Spinal cord (tissue), 10 donors: ENCODE data around the gene ATP9B. TPM values are rescaled to one million over a fixed set of nuclear protein-coding genes. Genes with fewer than 3 reads are reported as not detected.

Source experiments
- DNase-seq, 6 donors: peaks; one replicate each; pipeline versions ENCODE4 v3.0.0 to v3.0.0-alpha.2; 2013 to 2015; ENCODE audit warnings: low spot score in 6 of 6, low read depth in 4 of 6
- H3K27ac ChIP-seq: one replicate; pipeline ENCODE4 v1.5.1; 2013; ENCODE audit warnings: low read depth, low read length, control low read depth
- H3K27me3 ChIP-seq: one replicate; pipeline ENCODE4 v1.6.1; 2013; ENCODE audit warnings: low read length; ENCODE audit not compliant: control insufficient read depth, insufficient read depth
- H3K36me3 ChIP-seq: one replicate; pipeline ENCODE4 v1.6.1; 2013; ENCODE audit warnings: low read length; ENCODE audit not compliant: control insufficient read depth, insufficient read depth
- H3K4me1 ChIP-seq: one replicate; pipeline ENCODE4 v1.6.1; 2013; ENCODE audit warnings: low read length; ENCODE audit not compliant: control insufficient read depth, insufficient read depth
- H3K4me3 ChIP-seq: one replicate; pipeline ENCODE4 v1.5.1; 2013; ENCODE audit warnings: low read depth, low read length, control low read depth
- H3K9me3 ChIP-seq: one replicate; pipeline ENCODE4 v1.6.1; 2013; ENCODE audit warnings: low read length; ENCODE audit not compliant: control insufficient read depth, insufficient read depth
- WGBS: methylation state at CpG from one replicate; pipeline ENCODE4 v1.1.5; 2013; ENCODE audit warnings: missing lambda C conversion rate; ENCODE audit not compliant: insufficient coverage; 5-methylcytosine and 5-hydroxymethylcytosine counted together
- polyA plus RNA-seq, 2 donors: library from polyadenylated mRNA; unstranded; fragments of 120-200 nt; gene quantifications; one replicate each; pipeline ENCODE4 v1.2.1, GENCODE V29; 2013; ENCODE audit not compliant: insufficient read length in 2 of 2
- total RNA-seq, 2 donors: library from RNA; depleted of rRNA in 1 of 2; stranded (reverse); fragments of 120-200 nt in 1 of 2; fragments of >200 nt in 1 of 2; gene quantifications; one replicate each; pipeline versions ENCODE4 v1.2.3 to v1.2.4, GENCODE V29; 2013 to 2014
- donor health status: healthy.

ATP9B gene
- total and polyA plus RNA-seq, 4 donors, result 19.5 to 72.7 (median 35.6) TPM

- 74% methylated on average over 3 of the region's 7 CpGs for WGBS
- Histone ChIP-seq H3K4me1 (peaks cover 15% of the 10 kb centered on the region), H3K36me3 (peaks cover 6% of the 10 kb centered on the region)
Observed at GRCh38 chr18:79388043-79388442, 318.8 kb downstream of the ATP9B start.

DNA sequence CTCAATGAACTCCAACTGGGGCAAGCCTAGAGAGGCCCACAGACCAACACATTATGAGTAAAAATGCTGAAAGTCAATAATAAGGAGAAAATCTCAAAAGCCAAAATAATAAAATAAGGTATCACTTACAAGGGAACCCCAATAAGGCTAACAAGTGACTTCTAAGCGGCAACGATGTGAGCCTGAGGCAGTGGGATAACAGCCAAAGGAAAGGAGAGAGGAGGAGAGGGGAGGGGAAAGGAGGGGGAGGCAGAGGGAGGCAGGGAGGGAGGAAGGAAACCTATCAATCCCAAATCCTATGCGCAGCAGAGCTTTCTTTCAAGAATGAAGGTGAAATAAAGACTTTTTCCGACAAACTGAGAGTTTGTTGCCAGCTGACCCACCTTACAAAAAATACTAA lies 320.5 kb downstream of the ATP9B start:
- no CpG with 5 or more reads among the region's 4 CpGs for WGBS
- Histone ChIP-seq H3K4me3 (no peak overlapping the region), H3K27me3 (peaks cover 37% of the 10 kb centered on the region)

More at GRCh38 chr18:79388043-79388442, 318.8 kb downstream of the ATP9B start:
- DNase-seq, result no peak
- H3K27ac ChIP-seq, result no peak overlapping the region
- H3K9me3 ChIP-seq, result no peaks in the 10 kb centered on the region
- H3K27me3 ChIP-seq, result peaks cover 28% of the 10 kb centered on the region
- no peak overlapping the region for H3K4me3 ChIP-seq

GRCh38 chr18:79392226-79392625 lies 323.0 kb downstream of the ATP9B start:
- Histone ChIP-seq H3K27me3 (peaks cover 49% of the 10 kb centered on the region), H3K36me3 (no peaks in the 10 kb centered on the region), H3K4me3 (no peak overlapping the region), H3K9me3 (no peaks in the 10 kb centered on the region), H3K4me1 (peaks cover 29% of the 10 kb centered on the region), H3K27ac (no peak overlapping the region)
- DNase-seq, result no peak
- 73% methylated on average over 8 of the region's 8 CpGs for WGBS

More for the DNA sequence above, 320.5 kb downstream of the ATP9B start:
- Histone ChIP-seq H3K27ac (no peak overlapping the region), H3K4me1 (peaks cover 28% of the 10 kb centered on the region), H3K9me3 (no peaks in the 10 kb centered on the region), H3K36me3 (peaks cover 2% of the 10 kb centered on the region)
- DNase-seq, result no peak

DNA sequence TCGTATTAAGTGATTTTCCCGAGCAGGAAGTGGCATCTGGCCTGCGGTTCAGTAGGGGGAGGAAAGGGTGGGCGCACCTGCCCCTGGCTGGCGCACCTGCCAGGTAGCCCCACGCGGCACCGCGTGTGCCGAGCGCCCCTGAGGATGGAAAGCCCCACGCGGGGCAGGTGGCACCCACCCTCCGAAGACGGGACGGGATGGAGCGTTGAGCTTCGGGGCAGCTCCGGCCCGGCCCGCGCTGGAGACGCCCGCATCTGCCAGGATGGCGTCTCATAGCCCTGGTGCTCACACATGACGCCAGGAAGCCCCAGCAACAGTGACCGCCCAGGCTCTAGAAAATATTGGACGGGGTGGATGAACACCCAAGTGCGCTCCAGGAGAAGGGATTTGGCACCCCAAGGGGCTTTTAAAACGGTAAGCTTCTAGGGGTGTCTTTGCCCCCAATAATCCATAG lies 324.0 kb downstream of the ATP9B start:
- peaks cover 38% of the 10 kb centered on the region for H3K4me1 ChIP-seq
- peak in 1 of 6 donors; percentile 22 for DNase-seq
- H3K36me3 ChIP-seq, result no peaks in the 10 kb centered on the region
- 7% methylated on average over 30 of the region's 30 CpGs for WGBS
- H3K27ac ChIP-seq, result peak overlapping the region; percentile 67
- H3K27me3 ChIP-seq, result peaks cover 56% of the 10 kb centered on the region
- no peak overlapping the region for H3K4me3 ChIP-seq
- no peaks in the 10 kb centered on the region for H3K9me3 ChIP-seq

GRCh38 chr18:79393635-79394533 lies 324.7 kb downstream of the ATP9B start:
- peaks cover 56% of the 10 kb centered on the region for H3K27me3 ChIP-seq
- H3K4me3 ChIP-seq, result peak overlapping the region; percentile 21
- peak overlapping the region; percentile 75 for H3K27ac ChIP-seq
- WGBS, result under 1% methylated on average over 64 of the region's 83 CpGs
- peak in 3 of 6 donors; percentile 71 to 94 (median 87) for DNase-seq
- H3K36me3 ChIP-seq, result no peaks in the 10 kb centered on the region
- peaks cover 42% of the 10 kb centered on the region for H3K4me1 ChIP-seq
- H3K9me3 ChIP-seq, result no peaks in the 10 kb centered on the region

GRCh38 chr18:79394534-79395307 lies 325.5 kb downstream of the ATP9B start:
- H3K36me3 ChIP-seq, result no peaks in the 10 kb centered on the region
- no peaks in the 10 kb centered on the region for H3K9me3 ChIP-seq
- H3K4me1 ChIP-seq, result peaks cover 49% of the 10 kb centered on the region
- under 1% methylated on average over 51 of the region's 67 CpGs for WGBS
- peak in 2 of 6 donors; percentile 39 to 71 for DNase-seq
- H3K4me3 ChIP-seq, result peak overlapping the region; percentile 16
- H3K27ac ChIP-seq, result peak overlapping the region; percentile 75
- H3K27me3 ChIP-seq, result peaks cover 56% of the 10 kb centered on the region

- Histone ChIP-seq H3K27ac (peak overlapping the region; percentile 75), H3K27me3 (peaks cover 56% of the 10 kb centered on the region), H3K36me3 (no peaks in the 10 kb centered on the region), H3K4me1 (peaks cover 51% of the 10 kb centered on the region), H3K4me3 (peak overlapping the region; percentile 16), H3K9me3 (no peaks in the 10 kb centered on the region)
- no peak for DNase-seq
- WGBS, result 0% methylated on average over 4 of the region's 34 CpGs
Observed at GRCh38 chr18:79395308-79395640, 326.1 kb downstream of the ATP9B start.

- peak within 1 kb of the TSS; percentile 75 for H3K27ac ChIP-seq
- H3K4me1 ChIP-seq, result peaks cover 51% of the 10 kb centered on the region
- H3K36me3 ChIP-seq, result no peaks in the 10 kb centered on the region
- under 1% methylated on average over 91 of the region's 91 CpGs for WGBS
- H3K9me3 ChIP-seq, result no peaks in the 10 kb centered on the region
- peak within 1 kb of the TSS; percentile 37 for H3K4me3 ChIP-seq
- DNase-seq, result peak in 2 of 6 donors; percentile 78 to 82
- H3K27me3 ChIP-seq, result peaks cover 56% of the 10 kb centered on the region
Observed at GRCh38 chr18:79395761-79396404, 326.7 kb downstream of the ATP9B start, which contains the start of gene NFATC1. NFATC1 (plus strand) TSS chr18:79395930; CDS start chr18:79396225, 295 bp downstream.
